Measurements from ENCODE around the gene DRAM1.

GRCh38 chr12:101941306-101942249, 64.2 kb downstream of the DRAM1 start:
- TF ChIP-seq GATA3 (IDR thresholded peaks at IDR 0.05; ENCODE audit: low read depth, low read length) (no peak), GATA2 (IDR thresholded peaks at IDR 0.05; ENCODE audit: low read depth, low read length) (no peak)

Measured in SH-SY5Y (cell line).